HPDE6-E6E7 (cell line): ENCODE measurements around the gene PPP6R2.
"Not testable (repeated sequence)": the region's sequence is repeated elsewhere in the genome, so short reads cannot be mapped to it uniquely, and the experiment has no call there.

ENCODE experiments used
- DNase-seq: peaks from one replicate; pipeline ENCODE4 v3.0.0; 2011; ENCODE audit warnings: missing footprints; ENCODE audit errors: extremely low spot score

PPP6R2 gene

GRCh38 chr22:50425179-50425916, 82.2 kb downstream of the PPP6R2 start:
- no peak for DNase-seq

DNA sequence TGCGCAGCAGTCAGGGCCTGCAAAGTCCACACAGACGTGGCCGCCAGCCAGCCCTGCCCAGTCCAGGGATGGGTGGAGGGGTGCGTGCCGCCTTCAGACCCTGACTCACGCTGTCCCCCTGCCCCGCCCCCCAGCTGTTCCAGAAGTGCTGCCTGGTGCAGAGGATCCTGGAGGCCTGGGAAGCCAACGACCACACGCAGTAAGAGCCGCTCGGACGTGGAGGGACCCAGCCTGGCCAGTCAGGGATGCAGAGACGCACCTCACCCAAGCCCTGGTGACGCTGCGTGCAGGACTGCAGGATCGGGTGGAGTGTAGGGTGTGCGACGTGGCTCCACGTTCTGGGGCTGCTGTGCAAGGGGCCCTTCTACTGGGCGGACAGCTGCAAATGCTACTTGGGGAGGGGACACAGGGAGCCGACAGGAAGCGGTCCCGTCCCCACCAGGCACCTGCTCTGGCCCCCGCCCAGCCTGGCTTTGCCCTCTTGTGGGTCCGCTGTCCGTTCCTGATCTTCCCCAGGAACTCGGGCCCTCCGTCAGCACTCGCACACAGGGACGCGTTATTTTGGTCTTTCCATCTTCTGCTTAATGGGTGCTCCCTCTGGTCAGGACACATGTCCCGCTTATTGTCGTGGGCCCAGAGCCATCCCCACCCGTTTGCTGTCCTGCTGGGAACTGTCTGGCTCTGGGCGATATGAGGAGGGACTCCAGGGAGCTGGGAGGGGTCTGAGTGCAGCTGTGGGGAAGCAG, 89.2 kb downstream of the PPP6R2 start:
- DNase-seq, result no peak

DNA sequence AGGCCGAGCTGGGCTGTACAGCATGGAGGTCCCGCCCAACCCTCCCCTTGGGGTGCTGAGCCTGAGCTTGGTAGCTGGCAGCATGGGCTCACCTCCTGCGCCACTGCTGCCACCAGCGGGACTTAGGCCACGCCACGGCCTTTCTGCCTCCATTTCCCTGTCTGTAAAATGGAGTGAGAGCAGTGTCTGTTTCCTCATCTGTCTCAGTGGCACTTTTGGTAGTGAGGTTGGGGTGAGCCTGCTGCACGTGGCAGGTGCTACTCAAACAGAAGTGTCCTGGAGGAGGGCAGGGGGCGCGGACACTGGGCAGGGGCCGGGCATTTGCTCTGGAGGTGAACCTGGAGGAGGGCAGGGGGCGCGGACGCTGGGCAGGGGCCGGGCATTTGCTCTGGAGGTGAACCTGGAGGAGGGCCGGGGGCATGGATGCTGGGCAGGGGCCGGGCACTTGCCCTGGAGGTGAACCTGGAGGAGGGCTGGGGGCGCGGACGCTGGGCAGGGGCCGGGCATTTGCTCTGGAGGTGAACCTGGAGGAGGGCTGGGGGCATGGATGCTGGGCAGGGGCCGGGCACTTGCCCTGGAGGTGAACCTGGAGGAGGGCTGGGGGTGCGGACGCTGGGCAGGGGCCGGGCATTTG, 89.9 kb downstream of the PPP6R2 start:
- not testable (repeated sequence) for DNase-seq

- no peak for DNase-seq
Measured at GRCh38 chr22:50434849-50435248, 91.7 kb downstream of the PPP6R2 start.

DNA sequence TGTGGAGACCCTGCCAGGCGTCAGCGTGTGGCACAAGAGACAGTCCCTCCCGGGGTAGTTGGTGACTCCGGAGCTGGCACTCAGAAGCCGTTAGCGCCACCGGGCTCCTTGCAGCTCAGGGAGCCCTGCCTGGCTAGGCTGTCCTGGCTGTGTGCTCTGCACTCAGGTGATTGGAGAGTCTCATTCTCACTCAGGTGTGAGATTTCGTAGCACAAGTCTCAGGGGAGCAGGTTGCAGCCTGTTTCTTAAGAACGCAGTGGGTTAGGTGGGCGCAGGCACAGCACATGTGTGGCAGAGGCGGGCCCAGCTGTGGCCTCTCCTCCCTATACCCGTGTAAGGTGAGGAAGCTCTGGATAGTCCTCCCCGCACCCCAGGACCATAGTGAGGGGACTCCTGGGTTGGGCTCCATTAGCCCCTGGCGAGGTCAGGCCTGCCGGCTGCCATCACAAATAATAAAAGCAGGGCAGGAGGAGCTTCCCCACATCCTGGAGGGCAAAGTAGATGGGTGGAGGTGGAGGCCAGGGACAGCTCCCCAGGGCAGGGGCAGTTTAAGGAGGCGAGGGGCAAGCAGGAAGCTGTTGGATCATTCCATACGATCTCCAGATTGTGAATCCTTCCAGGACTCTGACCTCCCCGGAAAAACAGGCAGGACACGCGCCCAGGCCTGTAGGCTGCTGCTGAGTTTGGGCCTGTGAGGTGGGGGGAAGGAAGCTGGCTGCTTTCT, 92.3 kb downstream of the PPP6R2 start:
- no peak for DNase-seq

- no peak for DNase-seq
Measured at GRCh38 chr22:50436015-50436830, 93.1 kb downstream of the PPP6R2 start.

DNA sequence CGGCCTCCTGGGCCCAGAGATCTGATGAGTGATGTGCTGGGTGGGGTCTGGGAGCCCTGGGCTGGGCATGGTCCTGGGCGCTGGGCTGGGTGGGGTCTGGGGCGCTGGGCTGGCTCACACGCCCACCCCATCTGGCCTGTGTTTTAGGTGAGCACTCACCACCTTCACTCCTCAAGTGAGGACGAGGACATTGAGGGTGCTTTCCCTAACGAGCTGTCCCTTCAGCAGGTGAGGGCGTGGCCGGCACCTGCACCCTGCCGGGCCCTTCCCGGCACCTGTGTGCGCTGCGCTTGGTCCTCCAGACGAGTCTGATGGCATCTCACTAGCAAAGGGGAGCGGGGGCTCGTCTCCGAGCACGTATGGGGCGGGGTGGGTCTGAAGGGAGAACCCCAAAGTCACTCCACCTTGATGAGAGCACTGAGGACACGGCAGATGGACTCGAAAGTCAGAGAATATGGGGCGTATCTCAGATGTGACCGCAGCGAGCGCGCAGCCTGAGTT, 93.8 kb downstream of the PPP6R2 start:
- DNase-seq, result no peak

DNA sequence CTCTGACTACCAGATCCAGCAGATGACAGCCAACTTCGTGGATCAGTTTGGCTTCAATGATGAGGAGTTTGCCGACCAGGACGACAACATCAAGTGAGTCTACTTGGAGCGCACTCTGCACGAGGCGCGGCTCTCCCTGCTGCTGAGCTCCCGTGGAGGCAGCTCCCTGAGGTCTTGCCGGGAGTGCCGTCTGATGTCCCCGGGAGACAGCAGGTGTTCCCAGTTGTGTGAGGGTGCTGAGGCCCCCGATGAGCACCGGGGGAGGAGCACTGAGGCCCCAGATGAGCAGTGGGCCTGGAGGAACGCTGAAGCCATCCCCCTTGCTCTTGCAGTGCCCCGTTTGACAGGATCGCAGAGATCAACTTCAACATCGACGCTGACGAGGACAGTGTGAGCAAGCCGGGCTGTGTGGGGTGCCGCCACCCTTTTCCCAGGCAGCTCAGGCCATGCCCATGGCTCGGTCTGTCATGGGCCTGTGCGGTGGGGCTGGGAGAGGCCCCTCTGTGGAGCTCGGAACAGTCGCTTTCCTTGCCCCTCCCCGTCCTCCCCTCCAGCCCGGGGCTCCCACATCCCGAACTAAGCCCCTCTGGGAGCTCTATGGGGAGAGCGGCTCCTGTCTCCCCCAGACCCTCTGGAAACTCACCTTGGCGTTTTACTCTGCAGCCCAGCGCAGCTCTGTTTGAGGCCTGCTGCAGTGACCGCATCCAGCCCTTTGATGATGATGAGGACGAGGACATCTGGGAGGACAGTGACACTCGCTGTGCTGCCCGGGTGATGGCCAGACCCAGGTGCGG, 94.6 kb downstream of the PPP6R2 start:
- DNase-seq, result no peak

- no peak for DNase-seq
Measured at GRCh38 chr22:50438305-50439275, 95.5 kb downstream of the PPP6R2 start.

GRCh38 chr22:50439314-50439870, 96.3 kb downstream of the PPP6R2 start:
- no peak for DNase-seq

GRCh38 chr22:50439871-50440331, 96.8 kb downstream of the PPP6R2 start:
- DNase-seq, result no peak

- no peak for DNase-seq
Measured at GRCh38 chr22:50440544-50441249, 97.6 kb downstream of the PPP6R2 start.

GRCh38 chr22:50441428-50441993, 98.4 kb downstream of the PPP6R2 start:
- no peak for DNase-seq

DNA sequence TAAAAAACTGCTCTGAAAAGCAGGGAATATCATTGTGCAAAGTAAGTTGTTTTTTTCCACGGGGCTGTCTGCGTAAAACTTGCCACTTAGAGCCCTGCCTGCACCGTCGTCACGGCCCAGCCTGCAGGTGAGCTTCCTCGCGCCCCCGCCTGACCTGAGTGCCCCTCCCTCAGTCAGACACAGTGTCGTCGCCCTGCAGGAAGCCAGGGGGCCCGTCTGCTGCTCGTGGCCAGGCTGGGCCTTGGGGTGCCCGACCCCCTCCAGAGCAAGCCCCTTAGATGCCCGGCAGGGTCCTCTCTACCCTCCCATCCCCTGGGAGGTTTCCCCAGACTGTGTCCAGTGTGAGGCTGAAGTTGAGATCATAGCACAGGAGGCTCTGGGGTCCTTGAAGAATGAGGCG, 100.1 kb downstream of the PPP6R2 start:
- DNase-seq, result no peak

DNA sequence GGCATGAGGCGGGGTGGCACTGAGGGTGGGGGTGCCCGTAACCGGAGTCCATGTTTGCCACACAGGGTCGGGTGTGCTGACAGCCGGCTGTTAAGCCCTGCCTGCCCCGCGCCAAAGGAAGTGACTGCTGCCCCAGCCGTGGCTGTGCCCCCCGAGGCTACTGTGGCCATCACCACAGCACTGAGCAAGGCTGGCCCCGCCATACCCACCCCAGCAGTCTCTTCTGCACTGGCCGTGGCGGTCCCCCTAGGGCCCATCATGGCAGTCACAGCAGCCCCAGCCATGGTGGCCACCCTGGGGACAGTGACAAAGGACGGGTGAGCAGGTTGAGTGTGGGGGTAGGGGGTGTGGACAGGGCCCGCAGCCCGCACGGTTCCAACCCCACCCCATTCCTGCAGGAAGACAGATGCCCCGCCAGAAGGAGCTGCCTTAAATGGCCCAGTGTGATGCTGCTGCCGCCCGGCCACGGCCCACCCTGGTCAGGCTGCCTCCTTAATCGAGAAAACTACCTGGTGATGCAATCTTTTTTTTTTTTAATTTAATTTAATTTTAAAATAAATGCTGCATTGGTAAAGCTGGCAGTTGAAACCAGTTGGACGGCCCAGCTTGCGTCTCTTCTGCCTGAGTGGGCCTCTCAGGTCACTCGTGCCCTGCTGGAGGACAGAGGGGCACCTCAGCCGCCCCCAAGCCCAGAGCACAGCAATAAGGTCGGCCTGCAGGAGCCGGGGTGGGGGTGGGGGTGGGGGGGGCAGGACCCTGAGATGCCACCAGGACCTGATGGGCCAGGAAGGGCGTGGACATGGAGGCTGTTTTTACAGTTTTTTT, 100.9 kb downstream of the PPP6R2 start:
- DNase-seq, result no peak

GRCh38 chr22:50444663-50445062, 101.5 kb downstream of the PPP6R2 start:
- no peak for DNase-seq
